HUES64 (cell line): Measurements from ENCODE around the gene MTRR.
"Not testable (repeated sequence)": the region's sequence is repeated elsewhere in the genome, so short reads cannot be mapped to it uniquely, and the experiment has no call there.

Experiments used
- H3K27ac ChIP-seq: 2 replicates; pipeline ENCODE4 v1.7.0; 2013; ENCODE audit warnings: low read depth, low read length, inconsistent platforms
- H3K27me3 ChIP-seq: 2 replicates; pipeline ENCODE4 v1.6.1; 2013; ENCODE audit warnings: mild to moderate bottlenecking, low read length; ENCODE audit not compliant: insufficient read depth
- H3K36me3 ChIP-seq: 2 replicates; pipeline ENCODE4 v1.6.1; 2013; ENCODE audit warnings: mild to moderate bottlenecking, low read length; ENCODE audit not compliant: insufficient read depth
- H3K4me1 ChIP-seq: 2 replicates; pipeline ENCODE4 v1.6.1; 2013; ENCODE audit warnings: mild to moderate bottlenecking, low read length, moderate library complexity; ENCODE audit not compliant: insufficient read depth
- H3K4me3 ChIP-seq: 2 replicates; pipeline ENCODE4 v1.5.1; 2013; ENCODE audit warnings: mild to moderate bottlenecking, low read length, moderate library complexity
- H3K9ac ChIP-seq: 2 replicates; pipeline ENCODE4 v1.6.1; 2013; ENCODE audit warnings: mild to moderate bottlenecking, low read depth, low read length
- H3K9me3 ChIP-seq: 2 replicates; pipeline ENCODE4 v1.6.1; 2013; ENCODE audit warnings: low read depth, low read length; ENCODE audit not compliant: insufficient read depth
- WGBS: fragments of 150-250, 120-280 bp; methylation state at CpG from one replicate; pipeline ENCODE4 v1.1.7; 2013; ENCODE audit warnings: missing lambda C conversion rate; 5-methylcytosine and 5-hydroxymethylcytosine counted together

Gene MTRR

DNA sequence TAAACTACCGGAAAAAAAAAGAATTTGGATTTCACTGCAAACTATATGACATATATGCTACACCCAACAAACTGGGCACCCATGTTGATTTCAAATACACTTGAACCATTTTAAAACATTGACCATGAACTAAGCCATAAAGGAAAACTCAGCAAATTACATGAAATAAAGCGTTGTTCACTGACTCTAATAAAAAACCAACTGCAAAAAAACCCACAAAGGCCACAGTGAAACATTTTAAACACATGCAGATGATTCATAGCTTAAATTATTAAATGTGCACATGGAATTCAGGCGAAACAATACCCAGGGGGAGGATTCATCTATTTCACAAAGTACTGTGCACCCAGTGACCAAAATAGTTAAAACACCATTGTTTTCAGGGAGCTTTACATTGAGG lies 33.3 kb downstream of the MTRR start:
- H3K4me3 ChIP-seq: no peak overlapping the region

DNA sequence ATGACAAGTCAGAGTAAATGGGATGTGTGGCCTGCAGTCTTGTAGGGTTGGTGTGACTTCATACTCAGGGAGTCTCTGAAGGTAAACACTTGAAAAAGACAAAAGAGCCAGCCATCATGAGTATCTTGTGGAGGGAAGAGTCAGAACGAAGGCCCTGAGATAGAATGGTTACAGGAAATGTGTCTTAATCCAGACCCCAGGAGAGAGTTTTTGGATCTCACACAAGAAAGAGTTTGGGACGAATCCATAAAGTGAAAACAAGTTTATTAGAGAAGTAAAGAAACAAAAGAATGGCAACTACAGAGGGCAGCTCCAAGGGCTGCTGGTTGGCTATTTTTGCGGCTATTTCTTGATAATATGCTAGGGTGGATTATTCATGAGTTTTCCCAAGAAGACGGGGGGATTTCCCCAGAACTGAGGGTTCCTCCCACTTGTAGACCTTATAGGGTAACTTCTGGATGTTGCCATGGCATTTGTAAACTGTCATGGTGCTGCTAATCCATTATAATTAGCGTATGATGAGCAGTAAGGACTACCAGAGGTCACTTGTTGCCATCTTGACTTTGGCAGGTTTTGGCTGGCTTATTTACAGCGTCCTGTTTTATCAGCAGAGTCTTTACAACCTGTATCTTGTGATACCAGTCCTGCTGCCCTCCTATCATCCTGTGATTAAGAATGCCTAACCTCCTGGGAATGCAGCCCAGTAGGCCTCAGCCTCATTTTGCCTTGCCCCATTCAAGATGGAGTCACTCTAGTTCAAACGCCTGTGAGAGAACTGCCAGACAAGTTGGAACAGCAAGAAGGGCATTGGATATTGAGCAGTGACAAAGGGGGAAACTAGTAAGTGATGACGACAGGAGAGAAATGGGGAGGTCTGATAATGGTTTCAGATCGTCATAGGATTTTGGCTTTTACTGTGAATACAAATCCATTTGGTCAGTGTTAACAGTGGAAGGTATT lies 34.0 kb downstream of the MTRR start:
- no peak overlapping the region for H3K27ac ChIP-seq
- no peak overlapping the region for H3K4me3 ChIP-seq
- no peaks in the 10 kb centered on the region; the same call in 1 of the 2 replicates for H3K4me1 ChIP-seq
- WGBS: 95% methylated on average over 9 of the region's 9 CpGs
- no peak overlapping the region for H3K9ac ChIP-seq
- no peaks in the 10 kb centered on the region for H3K27me3 ChIP-seq
- peaks cover 68% of the 10 kb centered on the region for H3K36me3 ChIP-seq
- H3K9me3 ChIP-seq: peaks cover 11% of the 10 kb centered on the region

More for the DNA sequence above, 33.3 kb downstream of the MTRR start:
- H3K4me1 ChIP-seq: no peaks in the 10 kb centered on the region; the same call in 1 of the 2 replicates
- no peaks in the 10 kb centered on the region for H3K27me3 ChIP-seq
- no peak overlapping the region for H3K27ac ChIP-seq
- no peak overlapping the region for H3K9ac ChIP-seq
- WGBS: 63% methylated on average over 3 of the region's 3 CpGs
- H3K9me3 ChIP-seq: peaks cover 5% of the 10 kb centered on the region; the same call in 1 of the 2 replicates
- peaks cover 75% of the 10 kb centered on the region for H3K36me3 ChIP-seq

- Histone ChIP-seq H3K9ac (no peak overlapping the region), H3K4me1 (no peaks in the 10 kb centered on the region; the same call in 1 of the 2 replicates), H3K27me3 (no peaks in the 10 kb centered on the region), H3K9me3 (peaks cover 20% of the 10 kb centered on the region), H3K4me3 (no peak overlapping the region), H3K36me3 (peaks cover 65% of the 10 kb centered on the region), H3K27ac (no peak overlapping the region)
- 94% methylated on average over 1 of the region's 2 CpGs for WGBS
Measured at GRCh38 chr5:7904170-7904569, 35.2 kb downstream of the MTRR start.

DNA sequence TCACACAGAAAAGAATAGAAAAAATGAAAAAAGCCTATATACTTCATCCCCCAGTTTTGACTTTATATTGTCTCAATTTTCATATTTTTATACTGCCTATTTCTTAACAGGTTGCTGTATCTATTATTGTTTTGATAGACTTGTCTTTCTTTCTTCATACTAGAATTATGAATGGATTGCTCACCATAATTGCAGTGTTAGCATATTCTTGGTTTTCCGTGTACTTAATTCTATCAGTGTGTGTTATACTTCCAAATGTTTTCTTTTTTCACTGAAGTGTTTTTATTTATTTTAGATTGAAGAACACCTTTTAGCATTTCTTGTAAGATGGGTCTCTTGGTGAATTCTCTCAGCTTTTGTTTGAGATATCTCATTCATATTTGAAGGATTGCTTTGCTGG lies 38.7 kb downstream of the MTRR start:
- Histone ChIP-seq H3K27me3 (no peaks in the 10 kb centered on the region), H3K27ac (no peak overlapping the region), H3K9me3 (peaks cover 25% of the 10 kb centered on the region), H3K36me3 (peaks cover 40% of the 10 kb centered on the region), H3K4me3 (no peak overlapping the region), H3K9ac (no peak overlapping the region), H3K4me1 (no peaks in the 10 kb centered on the region; the same call in 1 of the 2 replicates)
- 100% methylated on average over 1 of the region's 1 CpG for WGBS

DNA sequence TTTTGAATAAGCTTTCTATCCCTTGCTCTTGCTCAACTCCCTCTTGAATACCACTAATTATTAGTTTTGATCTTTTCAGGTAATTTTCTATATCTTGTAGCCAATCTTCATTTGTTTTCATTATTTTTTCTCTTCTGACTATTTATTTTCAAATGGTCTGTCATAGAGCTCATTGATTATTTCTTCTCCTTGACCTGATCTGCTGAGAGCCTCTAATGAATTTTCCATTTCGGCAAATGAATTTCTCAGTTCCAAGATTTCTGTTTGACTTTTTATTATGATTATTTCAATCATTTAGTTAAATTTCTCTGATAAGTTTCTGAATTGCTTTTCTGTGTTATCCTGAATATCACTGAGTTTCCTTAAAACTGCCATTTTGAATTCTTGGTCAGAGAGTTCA lies 39.4 kb downstream of the MTRR start:
- Histone ChIP-seq H3K36me3 (peaks cover 33% of the 10 kb centered on the region; the same call in 1 of the 2 replicates), H3K9ac (no peak overlapping the region)
- 100% methylated on average over 1 of the region's 1 CpG for WGBS

GRCh38 chr5:7910738-7911428 lies 41.9 kb downstream of the MTRR start:
- 98% methylated on average over 2 of the region's 2 CpGs for WGBS
- Histone ChIP-seq H3K36me3 (peaks cover 20% of the 10 kb centered on the region; the same call in 1 of the 2 replicates), H3K9ac (no peak overlapping the region), H3K4me3 (no peak overlapping the region), H3K4me1 (no peaks in the 10 kb centered on the region), H3K27ac (no peak overlapping the region), H3K9me3 (peaks cover 25% of the 10 kb centered on the region), H3K27me3 (no peaks in the 10 kb centered on the region)

More for the DNA sequence above, 39.4 kb downstream of the MTRR start:
- Histone ChIP-seq H3K4me3 (no peak overlapping the region), H3K4me1 (no peaks in the 10 kb centered on the region; the same call in 1 of the 2 replicates), H3K9me3 (peaks cover 25% of the 10 kb centered on the region), H3K27ac (no peak overlapping the region), H3K27me3 (no peaks in the 10 kb centered on the region)

DNA sequence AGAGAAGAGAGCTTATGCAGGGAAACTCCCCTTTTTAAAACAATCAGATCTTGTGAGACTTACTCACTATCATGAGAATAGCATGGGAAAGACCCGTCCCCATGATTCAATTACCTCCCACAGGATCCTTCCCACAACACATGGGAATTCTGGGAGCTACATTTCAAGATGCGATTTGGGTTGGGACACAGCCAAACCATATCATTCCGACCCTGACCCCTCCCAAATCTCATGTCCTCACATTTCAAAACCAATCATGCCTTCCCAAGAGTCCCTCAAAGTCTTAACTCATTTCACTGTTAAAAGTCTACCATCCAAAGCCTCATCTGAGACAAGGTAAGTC lies 42.5 kb downstream of the MTRR start:
- H3K36me3 ChIP-seq: peaks cover 20% of the 10 kb centered on the region; the same call in 1 of the 2 replicates
- WGBS: 92% methylated on average over 3 of the region's 3 CpGs
- H3K27ac ChIP-seq: not testable (repeated sequence)

GRCh38 chr5:7916171-7916804 lies 47.3 kb downstream of the MTRR start:
- Histone ChIP-seq H3K9ac (no peak overlapping the region), H3K27me3 (no peaks in the 10 kb centered on the region), H3K9me3 (no peaks in the 10 kb centered on the region), H3K4me1 (no peaks in the 10 kb centered on the region), H3K4me3 (no peak overlapping the region), H3K27ac (no peak overlapping the region), H3K36me3 (no peaks in the 10 kb centered on the region)
- WGBS: 90% methylated on average over 5 of the region's 6 CpGs

More for the DNA sequence above, 42.5 kb downstream of the MTRR start:
- H3K9me3 ChIP-seq: peaks cover 25% of the 10 kb centered on the region
- H3K9ac ChIP-seq, H3K4me3 ChIP-seq, H3K4me1 ChIP-seq, H3K27me3 ChIP-seq: not testable (repeated sequence)

- H3K9me3 ChIP-seq: no peaks in the 10 kb centered on the region
- 71% methylated on average over 5 of the region's 5 CpGs for WGBS
- H3K9ac ChIP-seq: no peak overlapping the region
- no peak overlapping the region for H3K4me3 ChIP-seq
- H3K4me1 ChIP-seq: no peaks in the 10 kb centered on the region
- no peak overlapping the region for H3K27ac ChIP-seq
- no peaks in the 10 kb centered on the region for H3K27me3 ChIP-seq
- no peaks in the 10 kb centered on the region for H3K36me3 ChIP-seq
Measured at GRCh38 chr5:7917130-7918123, 48.5 kb downstream of the MTRR start.

GRCh38 chr5:7925961-7926695 lies 57.2 kb downstream of the MTRR start:
- Histone ChIP-seq H3K4me1 (no peaks in the 10 kb centered on the region), H3K27me3 (no peaks in the 10 kb centered on the region), H3K9ac (no peak overlapping the region), H3K36me3 (no peaks in the 10 kb centered on the region), H3K4me3 (no peak overlapping the region), H3K27ac (no peak overlapping the region), H3K9me3 (no peaks in the 10 kb centered on the region)
- WGBS: 90% methylated on average over 7 of the region's 7 CpGs
